H9 (cell line): ENCODE results near the gene SPRY2. TPM values are rescaled to one million over a fixed set of nuclear protein-coding genes. Genes with fewer than 3 reads are reported as not detected.

Experiments used
- DNase-seq: peaks from one replicate; pipeline ENCODE4 v3.0.0-alpha.2; 2017
- H2AFZ ChIP-seq: one replicate; pipeline ENCODE4 v1.6.1; 2013; ENCODE audit warnings: mild to moderate bottlenecking, low read length, control low read depth, moderate library complexity
- H2AK5ac ChIP-seq: 2 replicates; pipeline ENCODE4 v1.6.1; 2013; ENCODE audit warnings: low read length, control low read depth, mixed read lengths; ENCODE audit not compliant: insufficient read length
- H2BK120ac ChIP-seq: one replicate; pipeline ENCODE4 v1.6.1; 2013; ENCODE audit warnings: low read depth, mild to moderate bottlenecking, low read length, control low read depth, inconsistent platforms; ENCODE audit not compliant: poor library complexity, severe bottlenecking
- H2BK12ac ChIP-seq: 2 replicates; pipeline ENCODE4 v1.6.1; 2013; ENCODE audit warnings: low read length, control low read depth, mixed read lengths, low read depth; ENCODE audit not compliant: insufficient read length
- H2BK15ac ChIP-seq: 2 replicates; pipeline ENCODE4 v1.6.1; 2013; ENCODE audit warnings: low read depth, low read length, control low read depth
- H2BK20ac ChIP-seq: one replicate; pipeline ENCODE4 v1.6.1; 2013; ENCODE audit warnings: low read depth, mild to moderate bottlenecking, low read length, control low read depth, inconsistent platforms; ENCODE audit not compliant: poor library complexity, severe bottlenecking
- H2BK5ac ChIP-seq: 2 replicates; pipeline ENCODE4 v1.6.1; 2013; ENCODE audit warnings: low read length, control low read depth, mixed read lengths; ENCODE audit not compliant: insufficient read length
- H3K14ac ChIP-seq: 2 replicates; pipeline ENCODE4 v1.6.1; 2013; ENCODE audit warnings: low read length, control low read depth; ENCODE audit not compliant: insufficient read depth
- H3K18ac ChIP-seq: 2 replicates; pipeline ENCODE4 v1.6.1; 2013; ENCODE audit warnings: low read depth, mild to moderate bottlenecking, mixed read lengths, low read length, control low read depth; ENCODE audit not compliant: insufficient read length
- H3K23ac ChIP-seq: 2 replicates; pipeline ENCODE4 v1.6.1; 2013; ENCODE audit warnings: low read length, control low read depth, mixed read lengths, low read depth; ENCODE audit not compliant: insufficient read length
- H3K23me2 ChIP-seq: 2 replicates; pipeline ENCODE4 v1.6.1; 2013; ENCODE audit warnings: low read depth, mild to moderate bottlenecking, mixed read lengths, low read length, control low read depth; ENCODE audit not compliant: insufficient read length, poor library complexity, severe bottlenecking
- H3K27ac ChIP-seq: 2 replicates; pipeline ENCODE4 v1.5.1; 2013; ENCODE audit warnings: low read length, control low read depth, mixed read lengths, low read depth; ENCODE audit not compliant: insufficient read length
- H3K27me3 ChIP-seq: 2 replicates; pipeline ENCODE4 v1.6.1; 2013; ENCODE audit warnings: low read length, control low read depth, inconsistent platforms; ENCODE audit not compliant: insufficient read depth
- H3K4ac ChIP-seq: 2 replicates; pipeline ENCODE4 v1.6.1; 2013; ENCODE audit warnings: low read depth, mild to moderate bottlenecking, control low read depth, inconsistent platforms, low read length, moderate library complexity
- H3K4me1 ChIP-seq: 2 replicates; pipeline ENCODE4 v1.6.1; 2013; ENCODE audit warnings: low read length, control low read depth, inconsistent platforms; ENCODE audit not compliant: insufficient read depth
- H3K4me2 ChIP-seq: 2 replicates; pipeline ENCODE4 v1.6.1; 2013; ENCODE audit warnings: low read length, control low read depth, mixed read lengths; ENCODE audit not compliant: insufficient read length, insufficient read depth
- H3K56ac ChIP-seq: 2 replicates; pipeline ENCODE4 v1.6.1; 2013; ENCODE audit warnings: low read depth, mild to moderate bottlenecking, mixed read lengths, low read length, control low read depth; ENCODE audit not compliant: insufficient read length
- H3K79me1 ChIP-seq: 2 replicates; pipeline ENCODE4 v1.6.1; 2013; ENCODE audit warnings: low read depth, mild to moderate bottlenecking, moderate library complexity, low read length, control low read depth, inconsistent platforms; ENCODE audit not compliant: insufficient read depth, poor library complexity, severe bottlenecking
- H3K79me2 ChIP-seq: 2 replicates; pipeline ENCODE4 v1.6.1; 2013; ENCODE audit warnings: low read length, control low read depth, inconsistent platforms; ENCODE audit not compliant: insufficient read depth
- H3K9ac ChIP-seq: 2 replicates; pipeline ENCODE4 v1.6.1; 2013; ENCODE audit warnings: low read length, control low read depth, mixed read lengths; ENCODE audit not compliant: insufficient read length; ENCODE audit errors: extremely low read depth
- H3K9me3 ChIP-seq: one replicate; pipeline ENCODE4 v1.6.1; 2013; ENCODE audit warnings: low read depth, low read length, inconsistent platforms; ENCODE audit not compliant: control insufficient read depth
- H3T11ph ChIP-seq: one replicate; pipeline ENCODE4 v1.6.1; 2013; ENCODE audit warnings: mild to moderate bottlenecking, low read length, control low read depth, inconsistent platforms
- H4K20me1 ChIP-seq: one replicate; pipeline ENCODE4 v1.6.1; 2013; ENCODE audit not compliant: control insufficient read depth, insufficient read length, insufficient read depth
- H4K5ac ChIP-seq: 2 replicates; pipeline ENCODE4 v1.6.1; 2013; ENCODE audit warnings: low read depth, mild to moderate bottlenecking, mixed read lengths, low read length, control low read depth; ENCODE audit not compliant: insufficient read length
- H4K8ac ChIP-seq: replicated peaks from 2 replicates; pipeline ENCODE4 v1.6.1; 2013; ENCODE audit warnings: low read length, control low read depth, mixed read lengths, low read depth; ENCODE audit not compliant: insufficient read length
- H4K91ac ChIP-seq: 2 replicates; pipeline ENCODE4 v1.6.1; 2013; ENCODE audit warnings: low read depth, mild to moderate bottlenecking, moderate library complexity, mixed read lengths, low read length, control low read depth; ENCODE audit not compliant: insufficient read length
- H3K27ac Mint-ChIP-seq, 3 experiments: 2 replicates in 2 of 3; 3 replicates in 1 of 3; pipeline ENCODE4 v1.8.0; 2020 to 2021; ENCODE audit warnings: mixed read lengths in 3 of 3, mild to moderate bottlenecking in 1 of 3, moderate library complexity in 1 of 3
- H3K27me3 Mint-ChIP-seq: 2 replicates; pipeline ENCODE4 v1.8.0; 2021; ENCODE audit warnings: low read depth, mild to moderate bottlenecking, moderate library complexity, mixed read lengths
- H3K36me3 Mint-ChIP-seq, 3 experiments: 2 replicates in 2 of 3; 3 replicates in 1 of 3; pipeline ENCODE4 v1.8.0; 2020 to 2021; ENCODE audit warnings: low read depth in 3 of 3, mixed read lengths in 3 of 3; ENCODE audit not compliant: insufficient read depth in 1 of 3
- H3K4me1 Mint-ChIP-seq, 2 experiments: 2 replicates each; pipeline ENCODE4 v1.8.0; 2020; ENCODE audit warnings: mixed read lengths in 2 of 2
- H3K4me3 Mint-ChIP-seq, 2 experiments: 2 replicates in 1 of 2; 3 replicates in 1 of 2; pipeline ENCODE4 v1.8.0; 2020 to 2021; ENCODE audit warnings: mild to moderate bottlenecking in 2 of 2, mixed read lengths in 2 of 2, moderate library complexity in 1 of 2
- H3K9me3 Mint-ChIP-seq, 2 experiments: 2 replicates in 1 of 2; 3 replicates in 1 of 2; pipeline ENCODE4 v1.8.0; 2020; ENCODE audit warnings: mild to moderate bottlenecking in 2 of 2, mixed read lengths in 2 of 2, moderate library complexity in 1 of 2
- CTCF ChIP-seq: fragments of 200-600 bp; sonication (generic); conservative IDR thresholded peaks from 3 replicates; pipeline ENCODE4 v1.8.0; 2021; ENCODE audit warnings: antibody characterized with exemption, mild to moderate bottlenecking
- WGBS: extraction: QIAGEN DNeasy Blood & Tissue Kit; methylation state at CpG from one replicate; pipeline ENCODE4 v1.1.7; 2013; ENCODE audit warnings: missing lambda C conversion rate, low lambda C conversion rate, mixed read lengths; ENCODE audit not compliant: insufficient read length; ENCODE audit errors: extremely low coverage; 5-methylcytosine and 5-hydroxymethylcytosine counted together
- total RNA-seq: library from RNA; stranded (reverse); gene quantifications from 2 replicates; pipeline ENCODE4 v1.2.1, GENCODE V29; 2021

The SPRY2 gene
- total RNA-seq, 1 experiment from 2014 or later, result 56.4 TPM

GRCh38 chr13:80390338-80390737 lies 49.4 kb upstream of the SPRY2 start:
- no peak overlapping the region for H3K18ac ChIP-seq
- no peaks in the 10 kb centered on the region for H3K79me2 ChIP-seq
- H3K36me3 Mint-ChIP-seq, result peaks cover 2 to 10% (median 2%) of the 10 kb centered on the region in 3 experiments; a peak in 5 of 7 replicates
- H2BK20ac ChIP-seq, result no peak overlapping the region
- no peaks in the 10 kb centered on the region for H3K23me2 ChIP-seq
- H3K27me3 Mint-ChIP-seq, result no peaks in the 10 kb centered on the region
- no peak overlapping the region for H4K5ac ChIP-seq
- DNase-seq, result no peak
- H3K79me1 ChIP-seq, result no peaks in the 10 kb centered on the region
- no peak overlapping the region for H3K14ac ChIP-seq
- H3K27me3 ChIP-seq, result no peaks in the 10 kb centered on the region
- no peak overlapping the region for H3K9ac ChIP-seq
- H4K91ac ChIP-seq, result no peak overlapping the region
- no peak overlapping the region for H3K23ac ChIP-seq
- H2AFZ ChIP-seq, result no peak overlapping the region
- TF ChIP-seq CTCF, result no peak
- WGBS, result no CpG with 5 or more reads among the region's 1 CpG
- no peak overlapping the region for H3K27ac ChIP-seq
- no peak overlapping the region for H3K4me3 Mint-ChIP-seq
- H3K4me1 Mint-ChIP-seq, result no peaks in the 10 kb centered on the region
- no peak overlapping the region for H2BK12ac ChIP-seq
- no peak overlapping the region for H3K4ac ChIP-seq
- no peaks in the 10 kb centered on the region for H4K20me1 ChIP-seq
- no peaks in the 10 kb centered on the region for H3K4me1 ChIP-seq
- H2AK5ac ChIP-seq, result no peak overlapping the region
- H3K9me3 ChIP-seq, result no peaks in the 10 kb centered on the region
- H3T11ph ChIP-seq, result no peak overlapping the region
- no peak overlapping the region for H2BK120ac ChIP-seq
- peaks cover 11 to 15% of the 10 kb centered on the region in 2 experiments for H3K9me3 Mint-ChIP-seq
- no peak overlapping the region for H2BK5ac ChIP-seq
- no peak overlapping the region for H2BK15ac ChIP-seq
- H3K4me2 ChIP-seq, result no peak overlapping the region
- H4K8ac ChIP-seq, result no peak overlapping the region
- no peak overlapping the region for H3K27ac Mint-ChIP-seq
- no peak overlapping the region for H3K56ac ChIP-seq
